GM12878 (cell line): ENCODE results near the gene ZNF32. TPM values are rescaled to one million over a fixed set of nuclear protein-coding genes. Genes with fewer than 3 reads are reported as not detected.

ENCODE experiments used
- ATAC-seq: fragments of 200-7000 bp; cut with Tn5 transposase; 3 replicates; pipeline ENCODE4 v1.9.1; 2020; ENCODE audit warnings: mild to moderate bottlenecking, moderate library complexity
- BruUV-seq: library from RNA; stranded (reverse); fragments of 400-500 nt; replicated peaks from 2 replicates; lab custom pipeline; 2021; lab: Mats Ljungman, UMichigan
- CTCF ChIA-PET: fragments of 300-600 bp; sonication (Branson Sonifier 250); formaldehyde crosslinking; extraction: SDS; loops from one replicate; lab custom pipeline; 2021; ENCODE audit warnings: inconsistent platforms; lab: Yijun Ruan, JAX
- POLR2A ChIA-PET: fragments of 350-600 bp; formaldehyde crosslinking; extraction: SDS; loops from one replicate; lab custom pipeline; 2021; ENCODE audit warnings: inconsistent platforms; lab: Charles Lee
- RAD21 ChIA-PET: fragments of 300-600 bp; sonication (Branson Sonifier 250); formaldehyde crosslinking; loops from one replicate; lab custom pipeline; 2023; ENCODE audit warnings: antibody characterized with exemption; ENCODE audit not compliant: unreplicated experiment; lab: Charles Lee
- SMC1A ChIA-PET: fragments of 300-600 bp; sonication (Branson Sonifier 250); formaldehyde crosslinking; loops from one replicate; lab custom pipeline; 2023; ENCODE audit not compliant: unreplicated experiment, uncharacterized antibody; lab: Charles Lee
- DNase-seq: peaks from one replicate; pipeline ENCODE4 v3.0.0-alpha.2; 2011; ENCODE audit warnings: low read depth, low spot score
- FAIRE-seq: peaks from 3 replicates; lab custom pipeline; 2011; peaks lifted over from hg19 to GRCh38; lab: Jason Lieb, UNC
- H2AFZ ChIP-seq: 2 replicates; pipeline ENCODE4 v1.6.0; 2011; ENCODE audit warnings: low read depth, low read length, control low read depth; ENCODE audit not compliant: control insufficient read depth
- H3K27ac ChIP-seq: 2 replicates; pipeline ENCODE4 v1.5.1; 2011; ENCODE audit warnings: control low read depth; ENCODE audit not compliant: control insufficient read depth, insufficient read depth
- H3K27me3 ChIP-seq, 2 experiments: replicated peaks in 1 of 2; 2 replicates each; pipeline versions ENCODE4 v1.6.0 to v1.6.1; 2011; ENCODE audit warnings: low read length in 1 of 2; ENCODE audit not compliant: control insufficient read depth in 2 of 2, insufficient read depth in 2 of 2
- H3K36me3 ChIP-seq, 2 experiments: 2 replicates each; pipeline ENCODE4 v1.5.1; 2011; ENCODE audit warnings: low read length in 1 of 2; ENCODE audit not compliant: control insufficient read depth in 2 of 2, insufficient read depth in 2 of 2
- H3K4me1 ChIP-seq: 2 replicates; pipeline ENCODE4 v1.6.1; 2011; ENCODE audit warnings: mild to moderate bottlenecking, low read length, moderate library complexity, mixed read lengths; ENCODE audit not compliant: control insufficient read depth, insufficient read depth
- H3K4me2 ChIP-seq: 2 replicates; pipeline ENCODE4 v1.6.0; 2011; ENCODE audit warnings: control low read depth; ENCODE audit not compliant: control insufficient read depth, insufficient read depth
- H3K4me3 ChIP-seq: fragments of 200-600 bp; sonication (generic); 2 replicates; pipeline ENCODE4 v1.5.1; 2016
- H3K79me2 ChIP-seq: 2 replicates; pipeline ENCODE4 v1.6.0; 2011; ENCODE audit warnings: low read length; ENCODE audit not compliant: control insufficient read depth, insufficient read depth
- H3K9ac ChIP-seq: 2 replicates; pipeline ENCODE4 v1.8.0; 2011; ENCODE audit warnings: low read length, control low read depth, mixed read lengths; ENCODE audit not compliant: control insufficient read depth, insufficient read depth
- H3K9me3 ChIP-seq: replicated peaks from 3 replicates; pipeline ENCODE4 v1.5.1; 2011; ENCODE audit warnings: mild to moderate bottlenecking, low read length; ENCODE audit not compliant: control insufficient read depth, insufficient read depth
- H4K20me1 ChIP-seq: 2 replicates; pipeline ENCODE4 v1.6.0; 2011; ENCODE audit not compliant: control insufficient read depth, insufficient read depth
- CHD2 ChIP-seq: IDR thresholded peaks from 2 replicates; pipeline ENCODE4 v1.6.1; 2011; ENCODE audit warnings: low read depth, low read length, improper control_type of control experiment, borderline replicate concordance
- EED ChIP-seq: sonication (generic); IDR thresholded peaks from 2 replicates; pipeline ENCODE4 v1.6.1; 2016; ENCODE audit warnings: antibody characterized with exemption, low read depth
- HCFC1 ChIP-seq: fragments of 150-350 bp; IDR thresholded peaks from 2 replicates; pipeline ENCODE4 v1.6.1; 2014; ENCODE audit warnings: low read length
- IKZF2 ChIP-seq, 2 experiments: fragments of 450-650 bp; IDR thresholded peaks; 2 replicates each; pipeline ENCODE4 v1.6.1; 2017; ENCODE audit warnings: mild to moderate bottlenecking in 2 of 2, moderate library complexity in 2 of 2
- JUNB ChIP-seq: IDR thresholded peaks from 2 replicates; pipeline ENCODE4 v1.6.1; 2016; ENCODE audit warnings: antibody characterized with exemption, mild to moderate bottlenecking
- JUND ChIP-seq: IDR thresholded peaks from 2 replicates; pipeline ENCODE4 v1.6.1; 2012; ENCODE audit warnings: low read depth, mild to moderate bottlenecking, low read length, improper control_type of control experiment, moderate library complexity
- MTA3 ChIP-seq: IDR thresholded peaks from 2 replicates; pipeline ENCODE4 v1.6.1; 2012; ENCODE audit warnings: low read length, inconsistent platforms, borderline replicate concordance
- POLR2A ChIP-seq: IDR thresholded peaks from 2 replicates; pipeline ENCODE4 v1.6.1; 2011; ENCODE audit warnings: low read depth, mild to moderate bottlenecking, low read length
- POLR2AphosphoS2 ChIP-seq: IDR thresholded peaks from 2 replicates; pipeline ENCODE4 v1.6.1; 2011; ENCODE audit warnings: low read depth, mild to moderate bottlenecking, low read length, improper control_type of control experiment, moderate library complexity
- SIX5 ChIP-seq: IDR thresholded peaks from 2 replicates; pipeline ENCODE4 v1.6.1; 2011; ENCODE audit warnings: mild to moderate bottlenecking, low read depth, low read length, moderate library complexity; ENCODE audit not compliant: severe bottlenecking
- SRF ChIP-seq, 2 experiments: IDR thresholded peaks; 2 replicates each; pipeline ENCODE4 v1.6.1; 2011; ENCODE audit warnings: low read depth in 2 of 2, low read length in 2 of 2, mild to moderate bottlenecking in 1 of 2, moderate library complexity in 1 of 2
- TAF1 ChIP-seq: IDR thresholded peaks from 2 replicates; pipeline ENCODE4 v1.6.1; 2011; ENCODE audit warnings: mild to moderate bottlenecking, low read depth, low read length, borderline replicate concordance
- TARDBP ChIP-seq: IDR thresholded peaks from 2 replicates; pipeline ENCODE4 v1.6.1; 2016; ENCODE audit warnings: borderline replicate concordance
- ZNF24 ChIP-seq: fragments of 450-650 bp; IDR thresholded peaks from 2 replicates; pipeline ENCODE4 v1.6.1; 2017; ENCODE audit warnings: antibody characterized with exemption, mild to moderate bottlenecking
- ZNF384 ChIP-seq: IDR thresholded peaks from 2 replicates; pipeline ENCODE4 v1.6.1; 2012; ENCODE audit warnings: low read depth, mild to moderate bottlenecking, low read length, improper control_type of control experiment, borderline replicate concordance
- WGBS: methylation state at CpG from one replicate; pipeline ENCODE4 v1.1.6; 2016; ENCODE audit warnings: low lambda C conversion rate; ENCODE audit not compliant: insufficient replicate concordance, insufficient coverage; ENCODE audit errors: missing lambda C conversion rate; 5-methylcytosine and 5-hydroxymethylcytosine counted together
- in situ Hi-C: fragments of 300-500 bp; cut with MboI; formaldehyde crosslinking; loops from 9 replicates; pipeline ENCODE4 v1.14.3; 2018; ENCODE audit warnings: mixed read lengths
- intact Hi-C: fragments of 100-400 bp; cut with micrococcal nuclease; formaldehyde crosslinking; loops from one replicate; pipeline ENCODE4 v1.14.2; 2022; ENCODE audit not compliant: unreplicated experiment
- polyA plus RNA-seq, 11 experiments: library from polyadenylated mRNA; depleted of rRNA in 4 of 11; unstranded in 6 of 11; stranded (reverse) in 5 of 11; fragments of >200 nt; fragmentation: Nextera tagmentation in 4 of 11; fragmentation: Illumina TruSeq in 1 of 11; extraction: Ambion mirVana in 4 of 11; extraction: Trizol in 1 of 11; gene quantifications; 1 replicate in 1 of 11; 2 replicates in 10 of 11; pipeline versions ENCODE4 v1.2.1 to v1.2.3, GENCODE V29; 2011 to 2016; ENCODE audit warnings: inconsistent platforms in 2 of 11, missing spikeins in 2 of 11, low read depth in 1 of 11
- total RNA-seq, 4 experiments: library from RNA; depleted of rRNA in 3 of 4; stranded (reverse); fragments of >200 nt in 3 of 4; fragmentation: Illumina TruSeq in 1 of 4; extraction: Trizol in 1 of 4; gene quantifications; 2 replicates each; pipeline versions ENCODE4 v1.2.1 to v1.2.3, GENCODE V29; 2013 to 2021
- TF ChIP-seq, protein P1 (sequence below): fragments of 450-650 bp; IDR thresholded peaks from 2 replicates; pipeline ENCODE4 v1.6.1; 2017; ENCODE audit warnings: mild to moderate bottlenecking
- TF ChIP-seq, protein P2 (sequence below): fragments of 450-650 bp; IDR thresholded peaks from 2 replicates; pipeline ENCODE4 v1.6.1; 2017; ENCODE audit warnings: mild to moderate bottlenecking, low read depth, inconsistent platforms; ENCODE audit not compliant: poor library complexity, severe bottlenecking
- TF ChIP-seq, protein P3 (sequence below): IDR thresholded peaks from 2 replicates; pipeline ENCODE4 v1.6.1; 2012; ENCODE audit warnings: low read depth, low read length, improper control_type of control experiment

The ZNF32 gene
- total and polyA plus RNA-seq, 10 of the 15 experiments (the other 5 are each of a cell fraction or from before 2014, with no cell fraction given) = 1.9 to 23.0 (median 3.4) TPM

DNA sequence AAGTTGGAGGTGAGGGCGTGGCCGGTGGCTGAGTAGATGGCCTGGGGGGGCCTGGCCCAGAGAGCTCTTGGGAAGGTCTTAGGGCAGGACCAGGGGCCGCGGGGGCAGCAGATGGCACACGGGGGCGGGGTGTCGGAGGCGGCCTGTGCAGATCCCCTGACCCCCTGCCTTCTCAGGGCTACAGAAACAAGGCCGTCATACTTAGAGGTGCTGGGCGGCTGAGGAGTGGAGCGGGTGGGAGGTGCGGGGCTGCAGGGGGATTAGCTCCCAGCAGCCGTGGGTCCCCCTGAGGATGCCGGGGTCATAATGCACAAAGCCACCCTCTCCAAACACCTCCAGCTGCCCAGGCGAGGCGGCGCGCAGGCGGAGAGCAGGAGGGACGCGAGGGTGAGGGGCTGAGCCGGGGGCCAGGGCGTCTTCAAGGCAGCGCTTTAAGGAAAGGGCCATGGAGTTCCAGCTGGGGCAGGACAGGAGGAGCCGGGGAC is 40.4 kb upstream of the ZNF32 start:
- DNase-seq (no peak), FAIRE-seq (no peak), ATAC-seq (no peak)
- no peaks in the 10 kb centered on the region for H3K9me3 ChIP-seq
- H3K27me3 ChIP-seq = no peaks in the 10 kb centered on the region; a peak in 1 of 4 replicates
- ChIA-PET POLR2A (no interaction called here), SMC1A (interaction anchor here (0.8 to 0.9 kb wide), 2 partner anchors 698 to 700 kb away, joined by 3 read pairs; no protein-coding TSS in a partner anchor), CTCF (interaction anchor here (1.0 to 3.9 kb wide), 8 partner anchors 8 to 697 kb away, joined by 3 to 32 read pairs (median 5); no protein-coding TSS in a partner anchor), RAD21 (interaction anchor here (0.8 to 3.0 kb wide), 5 partner anchors 284 to 698 kb away, joined by 3 to 27 read pairs (median 3); no protein-coding TSS in a partner anchor)
- no peak overlapping the region for H3K27ac ChIP-seq
- WGBS = 88% methylated on average over 21 of the region's 25 CpGs
- H3K4me1 ChIP-seq = peaks cover 3% of the 10 kb centered on the region; the same call in 1 of the 2 replicates
- in situ Hi-C loops (loop anchor here (5.0 kb wide), 1 partner anchor 358 kb away; no protein-coding TSS in a partner anchor), intact Hi-C loops (no loop called here)
- no TSS peak for BruUV-seq
- H3K4me3 ChIP-seq = no peak overlapping the region
- no peak overlapping the region for H3K9ac ChIP-seq
- no peak overlapping the region; the same call in 1 of the 2 replicates for H3K4me2 ChIP-seq
- no peaks in the 10 kb centered on the region for H3K36me3 ChIP-seq
- no peak overlapping the region for H2AFZ ChIP-seq
- no peaks in the 10 kb centered on the region for H3K79me2 ChIP-seq
- no peaks in the 10 kb centered on the region for H4K20me1 ChIP-seq
- no peak for TF ChIP-seq TARDBP
- TF ChIP-seq, protein P1, sequence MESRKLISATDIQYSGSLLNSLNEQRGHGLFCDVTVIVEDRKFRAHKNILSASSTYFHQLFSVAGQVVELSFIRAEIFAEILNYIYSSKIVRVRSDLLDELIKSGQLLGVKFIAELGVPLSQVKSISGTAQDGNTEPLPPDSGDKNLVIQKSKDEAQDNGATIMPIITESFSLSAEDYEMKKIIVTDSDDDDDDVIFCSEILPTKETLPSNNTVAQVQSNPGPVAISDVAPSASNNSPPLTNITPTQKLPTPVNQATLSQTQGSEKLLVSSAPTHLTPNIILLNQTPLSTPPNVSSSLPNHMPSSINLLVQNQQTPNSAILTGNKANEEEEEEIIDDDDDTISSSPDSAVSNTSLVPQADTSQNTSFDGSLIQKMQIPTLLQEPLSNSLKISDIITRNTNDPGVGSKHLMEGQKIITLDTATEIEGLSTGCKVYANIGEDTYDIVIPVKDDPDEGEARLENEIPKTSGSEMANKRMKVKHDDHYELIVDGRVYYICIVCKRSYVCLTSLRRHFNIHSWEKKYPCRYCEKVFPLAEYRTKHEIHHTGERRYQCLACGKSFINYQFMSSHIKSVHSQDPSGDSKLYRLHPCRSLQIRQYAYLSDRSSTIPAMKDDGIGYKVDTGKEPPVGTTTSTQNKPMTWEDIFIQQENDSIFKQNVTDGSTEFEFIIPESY = no peak
- no peak for TF ChIP-seq ZNF384
- TF ChIP-seq SRF (IDR thresholded peaks at IDR 0.05; ENCODE audit: low read depth in 2 of 2, low read length in 2 of 2) = no peak
- TF ChIP-seq POLR2AphosphoS2 = no peak
- no peak for TF ChIP-seq ZNF24
- no peak for TF ChIP-seq JUND
- TF ChIP-seq HCFC1 = no peak
- no peak for TF ChIP-seq POLR2A
- no peak for TF ChIP-seq MTA3
- no peak for TF ChIP-seq CHD2
- no peak for TF ChIP-seq SIX5
- no peak for TF ChIP-seq JUNB
- TF ChIP-seq, protein P2, sequence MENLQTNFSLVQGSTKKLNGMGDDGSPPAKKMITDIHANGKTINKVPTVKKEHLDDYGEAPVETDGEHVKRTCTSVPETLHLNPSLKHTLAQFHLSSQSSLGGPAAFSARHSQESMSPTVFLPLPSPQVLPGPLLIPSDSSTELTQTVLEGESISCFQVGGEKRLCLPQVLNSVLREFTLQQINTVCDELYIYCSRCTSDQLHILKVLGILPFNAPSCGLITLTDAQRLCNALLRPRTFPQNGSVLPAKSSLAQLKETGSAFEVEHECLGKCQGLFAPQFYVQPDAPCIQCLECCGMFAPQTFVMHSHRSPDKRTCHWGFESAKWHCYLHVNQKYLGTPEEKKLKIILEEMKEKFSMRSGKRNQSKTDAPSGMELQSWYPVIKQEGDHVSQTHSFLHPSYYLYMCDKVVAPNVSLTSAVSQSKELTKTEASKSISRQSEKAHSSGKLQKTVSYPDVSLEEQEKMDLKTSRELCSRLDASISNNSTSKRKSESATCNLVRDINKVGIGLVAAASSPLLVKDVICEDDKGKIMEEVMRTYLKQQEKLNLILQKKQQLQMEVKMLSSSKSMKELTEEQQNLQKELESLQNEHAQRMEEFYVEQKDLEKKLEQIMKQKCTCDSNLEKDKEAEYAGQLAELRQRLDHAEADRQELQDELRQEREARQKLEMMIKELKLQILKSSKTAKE = no peak
- TF ChIP-seq IKZF2 (IDR thresholded peaks at IDR 0.05) = no peak
- TF ChIP-seq TAF1 = no peak
- TF ChIP-seq EED = no peak
- TF ChIP-seq, protein P3, sequence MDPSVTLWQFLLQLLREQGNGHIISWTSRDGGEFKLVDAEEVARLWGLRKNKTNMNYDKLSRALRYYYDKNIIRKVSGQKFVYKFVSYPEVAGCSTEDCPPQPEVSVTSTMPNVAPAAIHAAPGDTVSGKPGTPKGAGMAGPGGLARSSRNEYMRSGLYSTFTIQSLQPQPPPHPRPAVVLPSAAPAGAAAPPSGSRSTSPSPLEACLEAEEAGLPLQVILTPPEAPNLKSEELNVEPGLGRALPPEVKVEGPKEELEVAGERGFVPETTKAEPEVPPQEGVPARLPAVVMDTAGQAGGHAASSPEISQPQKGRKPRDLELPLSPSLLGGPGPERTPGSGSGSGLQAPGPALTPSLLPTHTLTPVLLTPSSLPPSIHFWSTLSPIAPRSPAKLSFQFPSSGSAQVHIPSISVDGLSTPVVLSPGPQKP = no peak
